ENCODE data around the gene LGSN. TPM values are rescaled to one million over a fixed set of nuclear protein-coding genes. Genes with fewer than 3 reads are reported as not detected.

Gene LGSN
- total and polyA plus RNA-seq, 10 of the 15 experiments (the other 5 are each of a cell fraction or from before 2014, with no cell fraction given) = not detected

GRCh38 chr6:63246581-63246980 is 73.2 kb downstream of the LGSN start:
- no peaks in the 10 kb centered on the region for H3K4me1 ChIP-seq (ENCODE audit: control insufficient read depth, insufficient read depth, low read length)
- no peak for ATAC-seq
- no peaks in the 10 kb centered on the region for H3K79me2 ChIP-seq (ENCODE audit: control insufficient read depth, insufficient read depth, low read length)
- POLR2A ChIA-PET = no interaction called here
- no peaks in the 10 kb centered on the region for H4K20me1 ChIP-seq (ENCODE audit: control insufficient read depth, insufficient read depth)
- H2AFZ ChIP-seq (ENCODE audit: control insufficient read depth, low read depth, low read length) = no peak overlapping the region
- FAIRE-seq = no peak
- intact Hi-C loops (cut with micrococcal nuclease; ENCODE audit: unreplicated experiment) = no loop called here
- H3K27ac ChIP-seq (ENCODE audit: control insufficient read depth, insufficient read depth) = no peak overlapping the region
- no peak for DNase-seq (ENCODE audit: low read depth, low spot score)
- no peaks in the 10 kb centered on the region for H3K36me3 ChIP-seq (ENCODE audit: control insufficient read depth in 2 of 2, insufficient read depth in 2 of 2, low read length in 1 of 2)
- H3K27me3 ChIP-seq (replicated peaks in 1 of 2; ENCODE audit: control insufficient read depth in 2 of 2, insufficient read depth in 2 of 2, low read length in 1 of 2) = no peaks in the 10 kb centered on the region
- BruUV-seq (replicated peaks) = no TSS peak
- CTCF ChIA-PET = no interaction called here
- RAD21 ChIA-PET (ENCODE audit: unreplicated experiment) = no interaction called here
- no peaks in the 10 kb centered on the region for H3K9me3 ChIP-seq (replicated peaks; ENCODE audit: control insufficient read depth, insufficient read depth, low read length)
- no peak overlapping the region for H3K9ac ChIP-seq (ENCODE audit: control insufficient read depth, insufficient read depth, low read length)
- no peak overlapping the region for H3K4me3 ChIP-seq
- SMC1A ChIA-PET (ENCODE audit: uncharacterized antibody, unreplicated experiment) = interaction anchor here (1.0 to 2.1 kb wide), 2 partner anchors 11 to 22 kb away, joined by 3 to 7 read pairs; no protein-coding TSS in a partner anchor
- in situ Hi-C loops (cut with MboI) = no loop called here
- no peak overlapping the region for H3K4me2 ChIP-seq (ENCODE audit: control insufficient read depth, insufficient read depth)
- no peak for TF ChIP-seq NBN (IDR thresholded peaks at IDR 0.05)
- TF ChIP-seq WRNIP1 (IDR thresholded peaks at IDR 0.05; ENCODE audit: borderline replicate concordance, low read depth, low read length) = no peak
- TF ChIP-seq YBX1 (IDR thresholded peaks at IDR 0.05) = no peak
- no peak for TF ChIP-seq POLR2A (IDR thresholded peaks at IDR 0.05; ENCODE audit: low read depth, low read length)
- no peak for TF ChIP-seq NRF1 (conservative IDR thresholded peaks at IDR 0.05; ENCODE audit: low read depth, low read length)
- TF ChIP-seq SIX5 (IDR thresholded peaks at IDR 0.05; ENCODE audit: low read depth, low read length, severe bottlenecking) = no peak
- no peak for TF ChIP-seq CHD1 (IDR thresholded peaks at IDR 0.05; ENCODE audit: low read depth, low read length)
- TF ChIP-seq CHD4 (IDR thresholded peaks at IDR 0.05) = no peak
- TF ChIP-seq RAD21 (IDR thresholded peaks at IDR 0.05; ENCODE audit: insufficient read depth, low read depth, low read length) = no peak
- no peak for TF ChIP-seq ZNF207 (IDR thresholded peaks at IDR 0.05; ENCODE audit: borderline replicate concordance)
- no peak for TF ChIP-seq ZNF622 (IDR thresholded peaks at IDR 0.05)

- RAD21 ChIA-PET (ENCODE audit: unreplicated experiment) = no interaction called here
- in situ Hi-C loops (cut with MboI) (no loop called here), intact Hi-C loops (cut with micrococcal nuclease; ENCODE audit: unreplicated experiment) (no loop called here)
- Histone ChIP-seq H3K27me3 (replicated peaks in 1 of 2; ENCODE audit: control insufficient read depth in 2 of 2, insufficient read depth in 2 of 2, low read length in 1 of 2) (no peaks in the 10 kb centered on the region), H3K4me3 (no peak overlapping the region), H3K27ac (ENCODE audit: control insufficient read depth, insufficient read depth) (no peak overlapping the region), H4K20me1 (ENCODE audit: control insufficient read depth, insufficient read depth) (no peaks in the 10 kb centered on the region), H2AFZ (ENCODE audit: control insufficient read depth, low read depth, low read length) (no peak overlapping the region), H3K9ac (ENCODE audit: control insufficient read depth, insufficient read depth, low read length) (no peak overlapping the region), H3K79me2 (ENCODE audit: control insufficient read depth, insufficient read depth, low read length) (no peaks in the 10 kb centered on the region), H3K9me3 (replicated peaks; ENCODE audit: control insufficient read depth, insufficient read depth, low read length) (no peaks in the 10 kb centered on the region), H3K4me1 (ENCODE audit: control insufficient read depth, insufficient read depth, low read length) (no peaks in the 10 kb centered on the region), H3K36me3 (ENCODE audit: control insufficient read depth in 2 of 2, insufficient read depth in 2 of 2, low read length in 1 of 2) (no peaks in the 10 kb centered on the region), H3K4me2 (ENCODE audit: control insufficient read depth, insufficient read depth) (no peak overlapping the region)
- TF ChIP-seq CTCF (IDR thresholded peaks at IDR 0.05 in 2 of 3, conservative IDR thresholded peaks at IDR 0.05 in 1 of 3; ENCODE audit: control insufficient read depth in 2 of 3, extremely low read depth in 1 of 3, insufficient read depth in 1 of 3, low read depth in 3 of 3, low read length in 3 of 3) = peak in 2 of 3 experiments; percentile 25 to 31; a peak in 3 of 6 replicates
- TF ChIP-seq SREBF1 (IDR thresholded peaks at IDR 0.05; ENCODE audit: low read length) = no peak
- SMC1A ChIA-PET (ENCODE audit: uncharacterized antibody, unreplicated experiment) = interaction anchor here (1.2 to 2.1 kb wide), 2 partner anchors 22 to 24 kb away, joined by 3 to 7 read pairs; no protein-coding TSS in a partner anchor
- ATAC-seq (peak; percentile 66), DNase-seq (ENCODE audit: low read depth, low spot score) (no peak), FAIRE-seq (no peak)
- CTCF ChIA-PET = interaction anchor here (1.3 kb wide), 1 partner anchor 16 kb away, joined by 3 read pairs; no protein-coding TSS in a partner anchor
- 0% methylated on average over 1 of the region's 1 CpG for WGBS (ENCODE audit: insufficient coverage, insufficient replicate concordance, low lambda C conversion rate, missing lambda C conversion rate)
- BruUV-seq (replicated peaks) = no TSS peak
- POLR2A ChIA-PET = interaction anchor here (0.6 kb wide), 1 partner anchor 315 kb away, joined by 3 read pairs; no protein-coding TSS in a partner anchor
Observed at GRCh38 chr6:63245909-63246308, 73.9 kb downstream of the LGSN start.
